GM23338 (cell line): ENCODE data around the gene ZNF92. TPM values are rescaled to one million over a fixed set of nuclear protein-coding genes. Genes with fewer than 3 reads are reported as not detected.

Experiments
- ATAC-seq: fragments of 200-7000 bp; cut with Tn5 transposase; 3 replicates; pipeline ENCODE4 v1.9.1; 2020
- DNase-seq: peaks from one replicate; pipeline ENCODE4 v3.0.0-alpha.2; 2015; ENCODE audit warnings: low spot score
- H2AFZ ChIP-seq: fragments of 200-600 bp; sonication (generic); 2 replicates; pipeline ENCODE4 v1.8.0; 2016; ENCODE audit warnings: antibody characterized with exemption, mild to moderate bottlenecking, moderate library complexity
- H3F3A ChIP-seq: fragments of 200-600 bp; sonication (generic); replicated peaks from 2 replicates; pipeline ENCODE4 v1.8.0; 2017; ENCODE audit warnings: antibody characterized with exemption, mixed run types, low read depth
- H3K27ac ChIP-seq: fragments of 200-600 bp; sonication (generic); 2 replicates; pipeline ENCODE4 v1.6.1; 2016; ENCODE audit warnings: low read depth
- H3K27me3 ChIP-seq: fragments of 200-600 bp; sonication (generic); 2 replicates; pipeline ENCODE4 v1.8.0; 2016; ENCODE audit warnings: mild to moderate bottlenecking, mixed run types, moderate library complexity; ENCODE audit not compliant: insufficient read depth
- H3K36me3 ChIP-seq: fragments of 200-600 bp; sonication (generic); 2 replicates; pipeline ENCODE4 v1.8.0; 2016; ENCODE audit warnings: mild to moderate bottlenecking; ENCODE audit not compliant: insufficient read depth
- H3K4me1 ChIP-seq: fragments of 200-600 bp; sonication (generic); 2 replicates; pipeline ENCODE4 v1.8.0; 2016; ENCODE audit warnings: mild to moderate bottlenecking, moderate library complexity; ENCODE audit not compliant: insufficient read depth
- H3K4me2 ChIP-seq: fragments of 200-600 bp; sonication (generic); 2 replicates; pipeline ENCODE4 v1.7.1; 2017; ENCODE audit warnings: mixed run types
- H3K4me3 ChIP-seq: fragments of 200-600 bp; sonication (generic); 2 replicates; pipeline ENCODE4 v1.6.1; 2016; ENCODE audit warnings: mixed run types
- H3K79me2 ChIP-seq: fragments of 200-600 bp; sonication (generic); replicated peaks from 2 replicates; pipeline ENCODE4 v1.8.0; 2017; ENCODE audit warnings: mild to moderate bottlenecking; ENCODE audit not compliant: insufficient read depth
- H3K9me2 ChIP-seq: fragments of 200-600 bp; sonication (generic); 2 replicates; pipeline ENCODE4 v1.8.0; 2017; ENCODE audit not compliant: insufficient read depth
- H4K20me1 ChIP-seq: fragments of 200-600 bp; sonication (generic); replicated peaks from 2 replicates; pipeline ENCODE4 v1.8.0; 2017; ENCODE audit warnings: mild to moderate bottlenecking; ENCODE audit not compliant: insufficient read depth
- H3K27ac Mint-ChIP-seq: 2 replicates; pipeline ENCODE4 v1.8.0; 2020; ENCODE audit warnings: inconsistent platforms, mild to moderate bottlenecking, moderate library complexity, mixed read lengths
- H3K27me3 Mint-ChIP-seq: 3 replicates; pipeline ENCODE4 v1.8.0; 2022; ENCODE audit warnings: low read depth, mild to moderate bottlenecking, moderate library complexity, mixed read lengths, inconsistent platforms; ENCODE audit not compliant: insufficient read depth, poor library complexity
- H3K36me3 Mint-ChIP-seq: 3 replicates; pipeline ENCODE4 v1.8.0; 2021; ENCODE audit warnings: low read depth, mild to moderate bottlenecking, inconsistent platforms, moderate library complexity, mixed read lengths
- H3K4me1 Mint-ChIP-seq: 3 replicates; pipeline ENCODE4 v1.8.0; 2020; ENCODE audit warnings: mild to moderate bottlenecking, inconsistent platforms, mixed read lengths
- H3K4me3 Mint-ChIP-seq: 3 replicates; pipeline ENCODE4 v1.8.0; 2021; ENCODE audit warnings: moderate library complexity, mild to moderate bottlenecking, inconsistent platforms, mixed read lengths
- H3K9me3 Mint-ChIP-seq: 3 replicates; pipeline ENCODE4 v1.8.0; 2020; ENCODE audit warnings: moderate library complexity, mild to moderate bottlenecking, inconsistent platforms, mixed read lengths
- CREB1 ChIP-seq: fragments of 250-450 bp; sonication (Bioruptor Pico); IDR thresholded peaks from 2 replicates; pipeline ENCODE4 v1.5.0; 2020; ENCODE audit warnings: low read depth, mild to moderate bottlenecking, moderate library complexity
- EZH2phosphoT487 ChIP-seq: fragments of 200-600 bp; sonication (generic); IDR thresholded peaks from one replicate; pipeline ENCODE4 v1.8.1; 2018; ENCODE audit warnings: antibody characterized with exemption; ENCODE audit not compliant: unreplicated experiment
- JUNB ChIP-seq: IDR thresholded peaks from one replicate; pipeline ENCODE4 v1.6.1; 2016; ENCODE audit warnings: antibody characterized with exemption; ENCODE audit not compliant: unreplicated experiment
- POLR2AphosphoS5 ChIP-seq: IDR thresholded peaks from 2 replicates; pipeline ENCODE4 v1.6.1; 2016; ENCODE audit warnings: antibody characterized with exemption, low read depth
- STAT1 ChIP-seq: IDR thresholded peaks from one replicate; pipeline ENCODE4 v1.6.1; 2016; ENCODE audit warnings: antibody characterized with exemption; ENCODE audit not compliant: unreplicated experiment
- ZNF114 ChIP-seq: fragments of 250-450 bp; sonication (Bioruptor Pico); IDR thresholded peaks from 2 replicates; pipeline ENCODE4 v1.5.0; 2020; ENCODE audit warnings: mild to moderate bottlenecking, moderate library complexity
- ZNF331 ChIP-seq: fragments of 250-450 bp; sonication (Bioruptor Pico); IDR thresholded peaks from 2 replicates; pipeline ENCODE4 v1.5.0; 2020; ENCODE audit warnings: low read depth, mild to moderate bottlenecking, moderate library complexity
- polyA plus RNA-seq: library from polyadenylated mRNA; unstranded; fragments of >200 nt; fragmentation: Nextera tagmentation; extraction: Ambion mirVana; gene quantifications from 2 replicates; pipeline ENCODE4 v1.2.1, GENCODE V29; 2016
- total RNA-seq: library from RNA; depleted of rRNA; stranded (reverse); fragments of >200 nt; shearing (Covaris generic); gene quantifications from 2 replicates; pipeline ENCODE4 v1.2.3, GENCODE V29; 2014
- TF ChIP-seq, protein P1 (sequence below): fragments of 250-450 bp; sonication (Bioruptor Pico); IDR thresholded peaks from 2 replicates; pipeline ENCODE4 v1.5.0; 2020; ENCODE audit warnings: mild to moderate bottlenecking, moderate library complexity
- TF ChIP-seq, protein P2 (sequence below): IDR thresholded peaks from one replicate; pipeline ENCODE4 v1.6.1; 2018; ENCODE audit warnings: antibody characterized with exemption; ENCODE audit not compliant: unreplicated experiment
- TF ChIP-seq, protein P3 (sequence below): IDR thresholded peaks from 2 replicates; pipeline ENCODE4 v1.6.1; 2016; ENCODE audit warnings: antibody characterized with exemption
- TF ChIP-seq, protein P4 (sequence below), 2 experiments: fragments of 200-600 bp in 1 of 2; sonication (generic) in 1 of 2; conservative IDR thresholded peaks; 2 replicates each; pipeline versions ENCODE4 v1.5.1 to v1.6.1; 2016 to 2017; ENCODE audit warnings: antibody characterized with exemption in 2 of 2, low read depth in 2 of 2, mild to moderate bottlenecking in 2 of 2, moderate library complexity in 1 of 2

Gene ZNF92
- total and polyA plus RNA-seq, 2 experiments from 2014 or later: 25.3 to 56.3 TPM

DNA sequence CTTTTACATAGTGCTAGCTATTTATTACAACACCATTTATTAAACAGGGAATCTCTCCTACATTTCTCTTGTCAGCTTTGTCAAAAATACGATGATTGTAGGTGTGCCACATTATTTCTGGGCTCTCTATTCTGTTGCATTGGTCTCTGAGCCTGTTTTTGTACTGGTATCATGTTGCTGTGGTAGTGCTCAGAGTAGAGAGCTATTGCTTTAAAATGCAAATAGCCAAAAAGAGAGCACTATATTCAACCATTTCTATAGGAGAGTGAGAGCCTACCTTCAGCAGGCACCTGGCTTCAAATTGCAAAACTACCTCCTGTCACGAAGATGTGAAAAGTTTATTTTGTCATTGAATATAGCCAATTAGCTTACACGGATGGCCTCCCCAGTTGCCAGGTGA lies 8.1 kb downstream of the ZNF92 start (continued):
- TF ChIP-seq, protein P1, sequence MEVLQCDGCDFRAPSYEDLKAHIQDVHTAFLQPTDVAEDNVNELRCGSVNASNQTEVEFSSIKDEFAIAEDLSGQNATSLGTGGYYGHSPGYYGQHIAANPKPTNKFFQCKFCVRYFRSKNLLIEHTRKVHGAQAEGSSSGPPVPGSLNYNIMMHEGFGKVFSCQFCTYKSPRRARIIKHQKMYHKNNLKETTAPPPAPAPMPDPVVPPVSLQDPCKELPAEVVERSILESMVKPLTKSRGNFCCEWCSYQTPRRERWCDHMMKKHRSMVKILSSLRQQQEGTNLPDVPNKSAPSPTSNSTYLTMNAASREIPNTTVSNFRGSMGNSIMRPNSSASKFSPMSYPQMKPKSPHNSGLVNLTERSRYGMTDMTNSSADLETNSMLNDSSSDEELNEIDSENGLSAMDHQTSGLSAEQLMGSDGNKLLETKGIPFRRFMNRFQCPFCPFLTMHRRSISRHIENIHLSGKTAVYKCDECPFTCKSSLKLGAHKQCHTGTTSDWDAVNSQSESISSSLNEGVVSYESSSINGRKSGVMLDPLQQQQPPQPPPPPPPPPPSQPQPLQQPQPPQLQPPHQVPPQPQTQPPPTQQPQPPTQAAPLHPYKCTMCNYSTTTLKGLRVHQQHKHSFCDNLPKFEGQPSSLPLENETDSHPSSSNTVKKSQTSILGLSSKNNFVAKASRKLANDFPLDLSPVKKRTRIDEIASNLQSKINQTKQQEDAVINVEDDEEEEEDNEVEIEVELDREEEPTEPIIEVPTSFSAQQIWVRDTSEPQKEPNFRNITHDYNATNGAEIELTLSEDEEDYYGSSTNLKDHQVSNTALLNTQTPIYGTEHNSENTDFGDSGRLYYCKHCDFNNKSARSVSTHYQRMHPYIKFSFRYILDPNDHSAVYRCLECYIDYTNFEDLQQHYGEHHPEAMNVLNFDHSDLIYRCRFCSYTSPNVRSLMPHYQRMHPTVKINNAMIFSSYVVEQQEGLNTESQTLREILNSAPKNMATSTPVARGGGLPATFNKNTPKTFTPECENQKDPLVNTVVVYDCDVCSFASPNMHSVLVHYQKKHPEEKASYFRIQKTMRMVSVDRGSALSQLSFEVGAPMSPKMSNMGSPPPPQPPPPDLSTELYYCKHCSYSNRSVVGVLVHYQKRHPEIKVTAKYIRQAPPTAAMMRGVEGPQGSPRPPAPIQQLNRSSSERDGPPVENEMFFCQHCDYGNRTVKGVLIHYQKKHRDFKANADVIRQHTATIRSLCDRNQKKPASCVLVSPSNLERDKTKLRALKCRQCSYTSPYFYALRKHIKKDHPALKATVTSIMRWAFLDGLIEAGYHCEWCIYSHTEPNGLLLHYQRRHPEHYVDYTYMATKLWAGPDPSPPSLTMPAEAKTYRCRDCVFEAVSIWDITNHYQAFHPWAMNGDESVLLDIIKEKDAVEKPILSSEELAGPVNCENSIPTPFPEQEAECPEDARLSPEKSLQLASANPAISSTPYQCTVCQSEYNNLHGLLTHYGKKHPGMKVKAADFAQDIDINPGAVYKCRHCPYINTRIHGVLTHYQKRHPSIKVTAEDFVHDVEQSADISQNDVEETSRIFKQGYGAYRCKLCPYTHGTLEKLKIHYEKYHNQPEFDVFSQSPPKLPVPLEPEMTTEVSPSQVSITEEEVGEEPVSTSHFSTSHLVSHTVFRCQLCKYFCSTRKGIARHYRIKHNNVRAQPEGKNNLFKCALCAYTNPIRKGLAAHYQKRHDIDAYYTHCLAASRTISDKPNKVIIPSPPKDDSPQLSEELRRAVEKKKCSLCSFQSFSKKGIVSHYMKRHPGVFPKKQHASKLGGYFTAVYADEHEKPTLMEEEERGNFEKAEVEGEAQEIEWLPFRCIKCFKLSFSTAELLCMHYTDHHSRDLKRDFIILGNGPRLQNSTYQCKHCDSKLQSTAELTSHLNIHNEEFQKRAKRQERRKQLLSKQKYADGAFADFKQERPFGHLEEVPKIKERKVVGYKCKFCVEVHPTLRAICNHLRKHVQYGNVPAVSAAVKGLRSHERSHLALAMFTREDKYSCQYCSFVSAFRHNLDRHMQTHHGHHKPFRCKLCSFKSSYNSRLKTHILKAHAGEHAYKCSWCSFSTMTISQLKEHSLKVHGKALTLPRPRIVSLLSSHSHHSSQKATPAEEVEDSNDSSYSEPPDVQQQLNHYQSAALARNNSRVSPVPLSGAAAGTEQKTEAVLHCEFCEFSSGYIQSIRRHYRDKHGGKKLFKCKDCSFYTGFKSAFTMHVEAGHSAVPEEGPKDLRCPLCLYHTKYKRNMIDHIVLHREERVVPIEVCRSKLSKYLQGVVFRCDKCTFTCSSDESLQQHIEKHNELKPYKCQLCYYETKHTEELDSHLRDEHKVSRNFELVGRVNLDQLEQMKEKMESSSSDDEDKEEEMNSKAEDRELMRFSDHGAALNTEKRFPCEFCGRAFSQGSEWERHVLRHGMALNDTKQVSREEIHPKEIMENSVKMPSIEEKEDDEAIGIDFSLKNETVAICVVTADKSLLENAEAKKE (CRISPR knock-in tag): no peak

- peaks cover 44% of the 10 kb centered on the region for H3K4me1 Mint-ChIP-seq
Measured at GRCh38 chr7:65382452-65382851, 8.8 kb downstream of the ZNF92 start.

More at GRCh38 chr7:65382452-65382851, 8.8 kb downstream of the ZNF92 start:
- H3K79me2 ChIP-seq: peaks cover 100% of the 10 kb centered on the region
- Mint-ChIP-seq H3K27ac (no peak overlapping the region), H3K27me3 (no peaks in the 10 kb centered on the region), H3K36me3 (peaks cover 23% of the 10 kb centered on the region), H3K4me3 (no peak overlapping the region), H3K9me3 (no peaks in the 10 kb centered on the region)
- H3K4me3 ChIP-seq: no peak overlapping the region
- no peaks in the 10 kb centered on the region for H3K27me3 ChIP-seq
- peaks cover 83% of the 10 kb centered on the region for H4K20me1 ChIP-seq
- H3K4me1 ChIP-seq: peaks cover 23% of the 10 kb centered on the region
- peak overlapping the region; percentile 70 for H3K4me2 ChIP-seq
- no peaks in the 10 kb centered on the region for H3K36me3 ChIP-seq
- no peak for TF ChIP-seq POLR2AphosphoS5
- no peak for TF ChIP-seq STAT1
- TF ChIP-seq, protein P2, sequence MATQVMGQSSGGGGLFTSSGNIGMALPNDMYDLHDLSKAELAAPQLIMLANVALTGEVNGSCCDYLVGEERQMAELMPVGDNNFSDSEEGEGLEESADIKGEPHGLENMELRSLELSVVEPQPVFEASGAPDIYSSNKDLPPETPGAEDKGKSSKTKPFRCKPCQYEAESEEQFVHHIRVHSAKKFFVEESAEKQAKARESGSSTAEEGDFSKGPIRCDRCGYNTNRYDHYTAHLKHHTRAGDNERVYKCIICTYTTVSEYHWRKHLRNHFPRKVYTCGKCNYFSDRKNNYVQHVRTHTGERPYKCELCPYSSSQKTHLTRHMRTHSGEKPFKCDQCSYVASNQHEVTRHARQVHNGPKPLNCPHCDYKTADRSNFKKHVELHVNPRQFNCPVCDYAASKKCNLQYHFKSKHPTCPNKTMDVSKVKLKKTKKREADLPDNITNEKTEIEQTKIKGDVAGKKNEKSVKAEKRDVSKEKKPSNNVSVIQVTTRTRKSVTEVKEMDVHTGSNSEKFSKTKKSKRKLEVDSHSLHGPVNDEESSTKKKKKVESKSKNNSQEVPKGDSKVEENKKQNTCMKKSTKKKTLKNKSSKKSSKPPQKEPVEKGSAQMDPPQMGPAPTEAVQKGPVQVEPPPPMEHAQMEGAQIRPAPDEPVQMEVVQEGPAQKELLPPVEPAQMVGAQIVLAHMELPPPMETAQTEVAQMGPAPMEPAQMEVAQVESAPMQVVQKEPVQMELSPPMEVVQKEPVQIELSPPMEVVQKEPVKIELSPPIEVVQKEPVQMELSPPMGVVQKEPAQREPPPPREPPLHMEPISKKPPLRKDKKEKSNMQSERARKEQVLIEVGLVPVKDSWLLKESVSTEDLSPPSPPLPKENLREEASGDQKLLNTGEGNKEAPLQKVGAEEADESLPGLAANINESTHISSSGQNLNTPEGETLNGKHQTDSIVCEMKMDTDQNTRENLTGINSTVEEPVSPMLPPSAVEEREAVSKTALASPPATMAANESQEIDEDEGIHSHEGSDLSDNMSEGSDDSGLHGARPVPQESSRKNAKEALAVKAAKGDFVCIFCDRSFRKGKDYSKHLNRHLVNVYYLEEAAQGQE: no peak
- TF ChIP-seq, protein P3, sequence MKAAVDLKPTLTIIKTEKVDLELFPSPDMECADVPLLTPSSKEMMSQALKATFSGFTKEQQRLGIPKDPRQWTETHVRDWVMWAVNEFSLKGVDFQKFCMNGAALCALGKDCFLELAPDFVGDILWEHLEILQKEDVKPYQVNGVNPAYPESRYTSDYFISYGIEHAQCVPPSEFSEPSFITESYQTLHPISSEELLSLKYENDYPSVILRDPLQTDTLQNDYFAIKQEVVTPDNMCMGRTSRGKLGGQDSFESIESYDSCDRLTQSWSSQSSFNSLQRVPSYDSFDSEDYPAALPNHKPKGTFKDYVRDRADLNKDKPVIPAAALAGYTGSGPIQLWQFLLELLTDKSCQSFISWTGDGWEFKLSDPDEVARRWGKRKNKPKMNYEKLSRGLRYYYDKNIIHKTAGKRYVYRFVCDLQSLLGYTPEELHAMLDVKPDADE: no peak
- no peak for TF ChIP-seq ZNF331 (CRISPR knock-in tag)
- TF ChIP-seq, protein P4, sequence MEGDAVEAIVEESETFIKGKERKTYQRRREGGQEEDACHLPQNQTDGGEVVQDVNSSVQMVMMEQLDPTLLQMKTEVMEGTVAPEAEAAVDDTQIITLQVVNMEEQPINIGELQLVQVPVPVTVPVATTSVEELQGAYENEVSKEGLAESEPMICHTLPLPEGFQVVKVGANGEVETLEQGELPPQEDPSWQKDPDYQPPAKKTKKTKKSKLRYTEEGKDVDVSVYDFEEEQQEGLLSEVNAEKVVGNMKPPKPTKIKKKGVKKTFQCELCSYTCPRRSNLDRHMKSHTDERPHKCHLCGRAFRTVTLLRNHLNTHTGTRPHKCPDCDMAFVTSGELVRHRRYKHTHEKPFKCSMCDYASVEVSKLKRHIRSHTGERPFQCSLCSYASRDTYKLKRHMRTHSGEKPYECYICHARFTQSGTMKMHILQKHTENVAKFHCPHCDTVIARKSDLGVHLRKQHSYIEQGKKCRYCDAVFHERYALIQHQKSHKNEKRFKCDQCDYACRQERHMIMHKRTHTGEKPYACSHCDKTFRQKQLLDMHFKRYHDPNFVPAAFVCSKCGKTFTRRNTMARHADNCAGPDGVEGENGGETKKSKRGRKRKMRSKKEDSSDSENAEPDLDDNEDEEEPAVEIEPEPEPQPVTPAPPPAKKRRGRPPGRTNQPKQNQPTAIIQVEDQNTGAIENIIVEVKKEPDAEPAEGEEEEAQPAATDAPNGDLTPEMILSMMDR (conservative IDR thresholded peaks at IDR 0.05; ENCODE audit: low read depth in 2 of 2): no peak
- TF ChIP-seq CREB1 (CRISPR knock-in tag): no peak
- TF ChIP-seq ZNF114 (CRISPR knock-in tag): no peak
- no peak for TF ChIP-seq JUNB
- no peak for TF ChIP-seq EZH2phosphoT487
- DNase-seq: no peak
- no peak for ATAC-seq
- H2AFZ ChIP-seq: no peak overlapping the region
- H3F3A ChIP-seq: no peaks in the 10 kb centered on the region
- no peaks in the 10 kb centered on the region for H3K9me2 ChIP-seq
- H3K27ac ChIP-seq: no peak overlapping the region
